Measurements from ENCODE around the gene SLC45A3. TPM values are rescaled to one million over a fixed set of nuclear protein-coding genes. Genes with fewer than 3 reads are reported as not detected.

SLC45A3 gene
- total RNA-seq, 1 donor from 2014 or later = 1.1 TPM

DNA sequence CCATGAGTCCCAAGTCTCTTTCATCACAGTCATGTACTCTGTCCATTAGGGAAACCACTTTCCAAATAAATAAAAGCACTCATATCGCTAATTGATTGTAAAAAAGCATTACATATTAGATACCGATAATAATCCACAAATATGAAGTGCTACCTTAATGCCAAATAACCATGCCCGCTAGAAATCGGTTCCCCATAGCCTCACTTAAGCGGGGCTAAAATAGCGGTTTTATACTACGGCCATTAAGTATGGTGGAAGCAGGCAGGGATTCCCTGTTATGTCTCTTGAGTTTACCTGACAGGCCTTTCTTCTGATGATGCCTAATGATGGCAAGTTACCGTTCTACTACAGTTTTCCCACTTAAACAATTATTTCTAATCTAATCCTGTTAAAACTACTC is 52.4 kb downstream of the SLC45A3 start:
- H3K4me1 Mint-ChIP-seq (ENCODE audit: unreplicated experiment) = peaks cover 32% of the 10 kb centered on the region
- DNase-seq (ENCODE audit: extremely low spot score, unreplicated experiment) = no peak
- H3K27ac Mint-ChIP-seq (ENCODE audit: unreplicated experiment) = no peak overlapping the region
- H3K36me3 Mint-ChIP-seq (ENCODE audit: unreplicated experiment) = peaks cover 6% of the 10 kb centered on the region
- no peak overlapping the region for H3K4me3 Mint-ChIP-seq (ENCODE audit: unreplicated experiment)
- no peaks in the 10 kb centered on the region for H3K9me3 Mint-ChIP-seq (ENCODE audit: unreplicated experiment)
- TF ChIP-seq, protein P1, sequence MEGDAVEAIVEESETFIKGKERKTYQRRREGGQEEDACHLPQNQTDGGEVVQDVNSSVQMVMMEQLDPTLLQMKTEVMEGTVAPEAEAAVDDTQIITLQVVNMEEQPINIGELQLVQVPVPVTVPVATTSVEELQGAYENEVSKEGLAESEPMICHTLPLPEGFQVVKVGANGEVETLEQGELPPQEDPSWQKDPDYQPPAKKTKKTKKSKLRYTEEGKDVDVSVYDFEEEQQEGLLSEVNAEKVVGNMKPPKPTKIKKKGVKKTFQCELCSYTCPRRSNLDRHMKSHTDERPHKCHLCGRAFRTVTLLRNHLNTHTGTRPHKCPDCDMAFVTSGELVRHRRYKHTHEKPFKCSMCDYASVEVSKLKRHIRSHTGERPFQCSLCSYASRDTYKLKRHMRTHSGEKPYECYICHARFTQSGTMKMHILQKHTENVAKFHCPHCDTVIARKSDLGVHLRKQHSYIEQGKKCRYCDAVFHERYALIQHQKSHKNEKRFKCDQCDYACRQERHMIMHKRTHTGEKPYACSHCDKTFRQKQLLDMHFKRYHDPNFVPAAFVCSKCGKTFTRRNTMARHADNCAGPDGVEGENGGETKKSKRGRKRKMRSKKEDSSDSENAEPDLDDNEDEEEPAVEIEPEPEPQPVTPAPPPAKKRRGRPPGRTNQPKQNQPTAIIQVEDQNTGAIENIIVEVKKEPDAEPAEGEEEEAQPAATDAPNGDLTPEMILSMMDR (IDR thresholded peaks at IDR 0.05) = no peak
- H3K27me3 Mint-ChIP-seq (ENCODE audit: unreplicated experiment) = no peaks in the 10 kb centered on the region

DNA sequence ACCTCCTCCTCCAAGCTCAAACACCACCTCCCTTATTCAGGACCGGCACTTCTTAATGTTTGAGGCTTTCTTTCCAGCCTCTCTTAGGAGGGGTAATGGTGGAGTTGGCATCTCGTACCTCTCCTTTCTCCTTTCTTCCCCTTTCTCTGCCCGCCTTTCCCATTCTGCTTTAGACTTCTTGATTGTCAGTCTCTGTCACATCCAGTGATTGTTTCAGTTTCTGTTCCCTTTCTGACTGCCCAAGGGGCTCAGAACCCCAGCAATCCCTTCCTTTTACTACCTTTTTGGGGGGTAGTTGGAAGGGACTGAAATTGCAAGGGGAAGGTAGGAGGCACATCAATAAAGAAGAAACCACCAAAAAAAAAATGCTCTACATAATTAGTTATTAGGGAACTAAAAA is 54.1 kb downstream of the SLC45A3 start:
- Mint-ChIP-seq H3K4me3 (ENCODE audit: unreplicated experiment) (no peak overlapping the region), H3K27ac (ENCODE audit: unreplicated experiment) (no peak overlapping the region), H3K36me3 (ENCODE audit: unreplicated experiment) (peaks cover 10% of the 10 kb centered on the region), H3K9me3 (ENCODE audit: unreplicated experiment) (no peaks in the 10 kb centered on the region), H3K4me1 (ENCODE audit: unreplicated experiment) (peaks cover 23% of the 10 kb centered on the region), H3K27me3 (ENCODE audit: unreplicated experiment) (no peaks in the 10 kb centered on the region)
- TF ChIP-seq, protein P1 (IDR thresholded peaks at IDR 0.05) = no peak
- no peak for DNase-seq (ENCODE audit: extremely low spot score, unreplicated experiment)

DNA sequence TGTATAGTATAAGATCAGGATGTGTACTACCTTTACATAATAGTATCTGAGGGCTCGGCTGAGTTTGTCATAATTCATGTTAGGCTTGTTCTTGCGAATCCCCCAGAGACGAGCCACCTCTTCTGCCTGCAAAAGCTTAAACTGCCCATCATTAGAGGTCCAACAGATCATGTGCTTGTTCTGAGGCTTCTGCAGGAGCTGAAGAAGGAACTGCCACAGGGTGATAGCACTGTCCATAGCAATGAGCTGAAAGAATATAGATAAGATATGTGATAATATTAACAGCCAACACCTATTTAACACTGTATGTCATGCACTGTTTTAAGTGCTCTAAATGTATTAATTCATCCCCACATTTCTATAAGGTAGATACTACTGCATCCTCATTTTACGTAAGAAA is 56.7 kb downstream of the SLC45A3 start:
- Mint-ChIP-seq H3K27me3 (ENCODE audit: unreplicated experiment) (no peaks in the 10 kb centered on the region), H3K4me1 (ENCODE audit: unreplicated experiment) (peaks cover 7% of the 10 kb centered on the region), H3K27ac (ENCODE audit: unreplicated experiment) (no peak overlapping the region), H3K4me3 (ENCODE audit: unreplicated experiment) (no peak overlapping the region), H3K9me3 (ENCODE audit: unreplicated experiment) (no peaks in the 10 kb centered on the region), H3K36me3 (ENCODE audit: unreplicated experiment) (peaks cover 26% of the 10 kb centered on the region)
- no peak for DNase-seq (ENCODE audit: extremely low spot score, unreplicated experiment)
- TF ChIP-seq, protein P1 (IDR thresholded peaks at IDR 0.05) = no peak

DNA sequence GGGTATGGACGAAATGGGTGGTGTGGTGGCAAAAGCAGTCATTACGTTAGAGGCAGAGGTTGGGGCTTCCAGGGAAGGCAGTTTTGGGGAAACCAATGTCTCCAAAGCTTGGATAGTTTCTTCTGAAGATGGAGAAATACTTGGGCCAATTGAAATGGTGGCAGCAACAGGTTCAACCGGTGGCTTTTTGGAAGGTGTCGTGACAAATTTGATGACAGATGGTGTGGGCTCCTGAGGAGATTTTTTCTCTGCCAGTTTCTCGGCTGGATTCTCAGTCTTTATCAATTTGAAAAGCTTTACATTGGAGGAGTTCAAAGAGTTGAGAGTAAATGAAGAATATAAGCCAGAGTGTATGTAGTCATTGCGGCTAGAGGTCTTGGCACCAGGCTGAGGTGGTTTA is 60.0 kb downstream of the SLC45A3 start:
- no peak overlapping the region for H3K27ac Mint-ChIP-seq (ENCODE audit: unreplicated experiment)
- H3K9me3 Mint-ChIP-seq (ENCODE audit: unreplicated experiment) = no peaks in the 10 kb centered on the region
- DNase-seq (ENCODE audit: extremely low spot score, unreplicated experiment) = no peak
- TF ChIP-seq, protein P1 (IDR thresholded peaks at IDR 0.05) = no peak
- no peaks in the 10 kb centered on the region for H3K27me3 Mint-ChIP-seq (ENCODE audit: unreplicated experiment)
- H3K36me3 Mint-ChIP-seq (ENCODE audit: unreplicated experiment) = peaks cover 42% of the 10 kb centered on the region
- no peak overlapping the region for H3K4me3 Mint-ChIP-seq (ENCODE audit: unreplicated experiment)
- H3K4me1 Mint-ChIP-seq (ENCODE audit: unreplicated experiment) = no peaks in the 10 kb centered on the region

DNA sequence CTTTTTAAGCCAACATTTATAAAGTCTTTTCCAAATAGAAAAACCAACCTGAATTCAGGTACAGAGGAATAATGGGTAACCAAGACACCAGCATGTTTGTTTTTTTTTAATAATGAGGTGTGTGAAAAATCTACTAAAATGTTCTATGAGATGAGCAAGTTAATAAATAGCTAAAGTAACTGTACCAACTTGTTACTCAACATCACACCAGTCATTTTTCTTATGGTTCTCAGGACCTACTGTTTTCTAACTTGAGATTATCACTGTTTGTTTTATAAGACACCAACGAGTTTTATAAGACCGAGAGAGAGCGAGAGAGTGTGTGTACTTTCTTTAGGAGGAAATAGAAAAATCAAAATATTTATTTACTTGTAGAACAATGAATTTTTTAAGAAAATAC is 60.9 kb downstream of the SLC45A3 start:
- no peaks in the 10 kb centered on the region for H3K9me3 Mint-ChIP-seq (ENCODE audit: unreplicated experiment)
- no peak for DNase-seq (ENCODE audit: extremely low spot score, unreplicated experiment)
- H3K4me1 Mint-ChIP-seq (ENCODE audit: unreplicated experiment) = no peaks in the 10 kb centered on the region
- TF ChIP-seq, protein P1 (IDR thresholded peaks at IDR 0.05) = no peak
- no peak overlapping the region for H3K27ac Mint-ChIP-seq (ENCODE audit: unreplicated experiment)
- no peaks in the 10 kb centered on the region for H3K27me3 Mint-ChIP-seq (ENCODE audit: unreplicated experiment)
- no peak overlapping the region for H3K4me3 Mint-ChIP-seq (ENCODE audit: unreplicated experiment)
- H3K36me3 Mint-ChIP-seq (ENCODE audit: unreplicated experiment) = peaks cover 45% of the 10 kb centered on the region
